KMS-11 (cell line): ENCODE results near the gene GLT8D2.

Source experiments
- H2AFZ ChIP-seq: fragments of 200-600 bp; sonication (generic); 2 replicates; pipeline ENCODE4 v1.6.1; 2016; ENCODE audit warnings: antibody characterized with exemption, mixed run types, low read depth
- H3K27ac ChIP-seq: fragments of 200-600 bp; sonication (generic); 2 replicates; pipeline ENCODE4 v1.6.1; 2016; ENCODE audit warnings: mild to moderate bottlenecking, mixed run types
- H3K27me3 ChIP-seq: fragments of 200-600 bp; sonication (generic); 2 replicates; pipeline ENCODE4 v1.6.1; 2017; ENCODE audit warnings: mild to moderate bottlenecking, low read depth, mixed run types, moderate library complexity; ENCODE audit not compliant: insufficient read depth
- H3K36me3 ChIP-seq: fragments of 200-600 bp; sonication (generic); 2 replicates; pipeline ENCODE4 v1.6.1; 2017; ENCODE audit warnings: mild to moderate bottlenecking, mixed run types; ENCODE audit not compliant: insufficient read depth
- H3K4me1 ChIP-seq: fragments of 200-600 bp; sonication (generic); 2 replicates; pipeline ENCODE4 v1.6.1; 2016; ENCODE audit warnings: mild to moderate bottlenecking, low read depth, mixed run types; ENCODE audit not compliant: poor library complexity, severe bottlenecking
- H3K4me2 ChIP-seq: fragments of 200-600 bp; sonication (generic); 2 replicates; pipeline ENCODE4 v1.7.0; 2016; ENCODE audit warnings: mild to moderate bottlenecking, mixed run types
- H3K4me3 ChIP-seq: fragments of 200-600 bp; sonication (generic); IDR thresholded peaks from 2 replicates; pipeline ENCODE4 v1.6.1; 2017; ENCODE audit warnings: low read depth, low read length, mixed read lengths; ENCODE audit not compliant: insufficient read depth
- H3K79me2 ChIP-seq: fragments of 200-600 bp; sonication (generic); 2 replicates; pipeline ENCODE4 v1.6.1; 2016; ENCODE audit warnings: low read depth, mixed run types; ENCODE audit not compliant: insufficient read depth
- H3K9ac ChIP-seq: fragments of 200-600 bp; sonication (generic); 2 replicates; pipeline ENCODE4 v1.6.1; 2016; ENCODE audit warnings: mild to moderate bottlenecking, mixed run types
- H4K20me1 ChIP-seq: fragments of 200-600 bp; sonication (generic); 2 replicates; pipeline ENCODE4 v1.6.1; 2016; ENCODE audit warnings: mild to moderate bottlenecking, mixed run types; ENCODE audit not compliant: insufficient read depth
- CTCF ChIP-seq: fragments of 200-600 bp; sonication (generic); conservative IDR thresholded peaks from 2 replicates; pipeline ENCODE4 v1.6.1; 2017; ENCODE audit warnings: low read depth, mild to moderate bottlenecking, antibody characterized with exemption, low read length, moderate library complexity, mixed read lengths

GLT8D2 gene

DNA sequence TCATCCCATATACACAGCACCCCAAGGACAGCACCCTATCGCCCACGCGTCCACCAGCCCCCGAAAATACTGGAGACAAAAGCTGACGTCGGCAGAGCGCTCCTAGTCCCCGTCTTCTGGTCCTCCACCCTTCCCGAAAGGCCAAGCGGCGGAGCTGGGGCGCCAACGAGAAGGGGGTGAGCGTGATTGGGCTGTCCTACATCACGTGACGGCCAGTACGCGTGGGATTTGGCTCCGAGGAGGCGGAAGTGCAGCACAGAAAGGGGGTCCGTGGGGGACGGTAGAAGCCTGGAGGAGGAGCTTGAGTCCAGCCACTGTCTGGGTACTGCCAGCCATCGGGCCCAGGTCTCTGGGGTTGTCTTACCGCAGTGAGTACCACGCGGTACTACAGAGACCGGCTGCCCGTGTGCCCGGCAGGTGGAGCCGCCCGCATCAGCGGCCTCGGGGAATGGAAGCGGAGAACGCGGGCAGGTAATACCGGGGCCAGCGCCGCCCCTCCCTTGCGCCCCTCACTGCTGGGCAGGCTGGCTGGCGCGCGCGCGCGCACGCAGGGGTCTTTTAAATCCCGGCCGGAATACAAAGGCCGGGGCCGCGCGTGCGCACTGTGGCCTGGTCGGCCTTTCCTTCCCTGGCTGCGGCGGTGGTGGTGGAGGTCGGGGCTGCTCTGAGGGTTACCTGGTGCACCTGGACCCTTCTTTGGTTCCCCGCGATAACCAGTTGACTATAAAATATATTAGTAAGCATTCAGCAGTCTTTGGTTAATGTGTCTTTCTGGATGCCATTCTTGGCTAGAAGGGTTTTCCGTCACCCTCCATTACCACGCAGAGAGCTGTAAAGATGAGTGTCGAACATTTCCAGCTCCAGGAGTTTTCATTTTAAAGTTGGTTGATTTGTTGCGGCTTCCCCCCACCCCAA lies 84.1 kb downstream of the GLT8D2 start, which contains the start of gene TDG:
TSS of gene TDG (plus strand) at position 283 of the 915 bp plus-strand sequence. CDS start at position 449, 166 bp downstream.
- Histone ChIP-seq H3K4me1 (peaks cover 24% of the 10 kb centered on the region), H3K79me2 (peaks cover 64% of the 10 kb centered on the region), H4K20me1 (no peaks in the 10 kb centered on the region; the same call in 1 of the 2 replicates), H3K4me2 (peak within 1 kb of the TSS; percentile 98), H2AFZ (peak within 1 kb of the TSS; percentile 84), H3K27ac (peak within 1 kb of the TSS; percentile 82), H3K36me3 (no peaks in the 10 kb centered on the region), H3K4me3 (no peak within 1 kb of the TSS), H3K27me3 (no peaks in the 10 kb centered on the region), H3K9ac (peak within 1 kb of the TSS; percentile 89)
- TF ChIP-seq CTCF, result no peak

GRCh38 chr12:103965255-103965589 lies 84.8 kb downstream of the GLT8D2 start:
- H3K27ac ChIP-seq, result peak overlapping the region; percentile 82; the same call in 1 of the 2 replicates
- H3K4me1 ChIP-seq, result peaks cover 24% of the 10 kb centered on the region
- H3K79me2 ChIP-seq, result peaks cover 58% of the 10 kb centered on the region
- no peaks in the 10 kb centered on the region for H3K27me3 ChIP-seq
- H4K20me1 ChIP-seq, result no peaks in the 10 kb centered on the region; the same call in 1 of the 2 replicates
- TF ChIP-seq CTCF, result no peak
- H3K4me2 ChIP-seq, result peak overlapping the region; percentile 98
- H3K36me3 ChIP-seq, result no peaks in the 10 kb centered on the region
- peak overlapping the region; percentile 89 for H3K9ac ChIP-seq
- peak overlapping the region; percentile 84 for H2AFZ ChIP-seq
- no peak overlapping the region for H3K4me3 ChIP-seq

GRCh38 chr12:103964805-103965204 lies 85.2 kb downstream of the GLT8D2 start:
- H2AFZ ChIP-seq, result peak overlapping the region; percentile 84

DNA sequence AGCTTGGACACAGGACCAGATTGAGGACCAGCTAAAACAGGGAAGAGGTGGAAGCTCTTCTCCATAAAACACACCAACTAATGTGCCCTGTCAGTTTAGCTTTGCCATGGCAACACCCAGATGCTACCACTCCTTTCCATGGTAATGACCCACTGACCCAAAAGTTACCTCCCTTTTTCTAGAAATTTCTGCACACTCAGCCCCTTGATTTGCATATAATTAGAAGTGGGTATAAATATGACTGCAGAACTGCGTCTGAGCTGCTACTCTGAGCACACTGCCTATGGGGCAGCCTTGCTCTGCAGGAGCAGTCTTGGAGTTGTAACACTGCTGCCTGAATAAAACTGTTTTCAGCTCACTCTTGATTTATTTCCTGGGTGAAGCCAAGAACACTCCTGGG lies 87.5 kb downstream of the GLT8D2 start:
- no peak for TF ChIP-seq CTCF
- Histone ChIP-seq H3K27ac (no peak overlapping the region), H3K4me2 (no peak overlapping the region)

More at GRCh38 chr12:103964805-103965204, 85.2 kb downstream of the GLT8D2 start:
- H3K27me3 ChIP-seq, result no peaks in the 10 kb centered on the region
- no peaks in the 10 kb centered on the region for H4K20me1 ChIP-seq
- peak overlapping the region; percentile 98 for H3K4me2 ChIP-seq
- peak overlapping the region; percentile 82; the same call in 1 of the 2 replicates for H3K27ac ChIP-seq
- H3K79me2 ChIP-seq, result peaks cover 54% of the 10 kb centered on the region
- H3K4me3 ChIP-seq, result no peak overlapping the region
- peaks cover 24% of the 10 kb centered on the region for H3K4me1 ChIP-seq
- TF ChIP-seq CTCF, result no peak
- peak overlapping the region; percentile 89 for H3K9ac ChIP-seq
- no peaks in the 10 kb centered on the region for H3K36me3 ChIP-seq

More for the DNA sequence above, 87.5 kb downstream of the GLT8D2 start:
- Histone ChIP-seq H3K27me3 (no peaks in the 10 kb centered on the region), H2AFZ (no peak overlapping the region), H3K36me3 (no peaks in the 10 kb centered on the region), H3K9ac (no peak overlapping the region), H4K20me1 (no peaks in the 10 kb centered on the region), H3K79me2 (peaks cover 31% of the 10 kb centered on the region), H3K4me1 (peaks cover 20% of the 10 kb centered on the region), H3K4me3 (no peak overlapping the region)
